GM23338 (cell line): ENCODE measurements around the gene TMEM238. TPM values are rescaled to one million over a fixed set of nuclear protein-coding genes. Genes with fewer than 3 reads are reported as not detected.

Experiments used
- ATAC-seq: fragments of 200-7000 bp; cut with Tn5 transposase; 3 replicates; pipeline ENCODE4 v1.9.1; 2020
- DNase-seq: peaks from one replicate; pipeline ENCODE4 v3.0.0-alpha.2; 2015; ENCODE audit warnings: low spot score
- H2AFZ ChIP-seq: fragments of 200-600 bp; sonication (generic); 2 replicates; pipeline ENCODE4 v1.8.0; 2016; ENCODE audit warnings: antibody characterized with exemption, mild to moderate bottlenecking, moderate library complexity
- H3F3A ChIP-seq: fragments of 200-600 bp; sonication (generic); replicated peaks from 2 replicates; pipeline ENCODE4 v1.8.0; 2017; ENCODE audit warnings: antibody characterized with exemption, mixed run types, low read depth
- H3K27ac ChIP-seq: fragments of 200-600 bp; sonication (generic); 2 replicates; pipeline ENCODE4 v1.6.1; 2016; ENCODE audit warnings: low read depth
- H3K27me3 ChIP-seq: fragments of 200-600 bp; sonication (generic); 2 replicates; pipeline ENCODE4 v1.8.0; 2016; ENCODE audit warnings: mild to moderate bottlenecking, mixed run types, moderate library complexity; ENCODE audit not compliant: insufficient read depth
- H3K36me3 ChIP-seq: fragments of 200-600 bp; sonication (generic); 2 replicates; pipeline ENCODE4 v1.8.0; 2016; ENCODE audit warnings: mild to moderate bottlenecking; ENCODE audit not compliant: insufficient read depth
- H3K4me1 ChIP-seq: fragments of 200-600 bp; sonication (generic); 2 replicates; pipeline ENCODE4 v1.8.0; 2016; ENCODE audit warnings: mild to moderate bottlenecking, moderate library complexity; ENCODE audit not compliant: insufficient read depth
- H3K4me2 ChIP-seq: fragments of 200-600 bp; sonication (generic); 2 replicates; pipeline ENCODE4 v1.7.1; 2017; ENCODE audit warnings: mixed run types
- H3K4me3 ChIP-seq: fragments of 200-600 bp; sonication (generic); 2 replicates; pipeline ENCODE4 v1.6.1; 2016; ENCODE audit warnings: mixed run types
- H3K79me2 ChIP-seq: fragments of 200-600 bp; sonication (generic); replicated peaks from 2 replicates; pipeline ENCODE4 v1.8.0; 2017; ENCODE audit warnings: mild to moderate bottlenecking; ENCODE audit not compliant: insufficient read depth
- H3K9me2 ChIP-seq: fragments of 200-600 bp; sonication (generic); 2 replicates; pipeline ENCODE4 v1.8.0; 2017; ENCODE audit not compliant: insufficient read depth
- H4K20me1 ChIP-seq: fragments of 200-600 bp; sonication (generic); replicated peaks from 2 replicates; pipeline ENCODE4 v1.8.0; 2017; ENCODE audit warnings: mild to moderate bottlenecking; ENCODE audit not compliant: insufficient read depth
- H3K27ac Mint-ChIP-seq: 2 replicates; pipeline ENCODE4 v1.8.0; 2020; ENCODE audit warnings: inconsistent platforms, mild to moderate bottlenecking, moderate library complexity, mixed read lengths
- H3K27me3 Mint-ChIP-seq: 3 replicates; pipeline ENCODE4 v1.8.0; 2022; ENCODE audit warnings: low read depth, mild to moderate bottlenecking, moderate library complexity, mixed read lengths, inconsistent platforms; ENCODE audit not compliant: insufficient read depth, poor library complexity
- H3K36me3 Mint-ChIP-seq: 3 replicates; pipeline ENCODE4 v1.8.0; 2021; ENCODE audit warnings: low read depth, mild to moderate bottlenecking, inconsistent platforms, moderate library complexity, mixed read lengths
- H3K4me1 Mint-ChIP-seq: 3 replicates; pipeline ENCODE4 v1.8.0; 2020; ENCODE audit warnings: mild to moderate bottlenecking, inconsistent platforms, mixed read lengths
- H3K4me3 Mint-ChIP-seq: 3 replicates; pipeline ENCODE4 v1.8.0; 2021; ENCODE audit warnings: moderate library complexity, mild to moderate bottlenecking, inconsistent platforms, mixed read lengths
- H3K9me3 Mint-ChIP-seq: 3 replicates; pipeline ENCODE4 v1.8.0; 2020; ENCODE audit warnings: moderate library complexity, mild to moderate bottlenecking, inconsistent platforms, mixed read lengths
- CREB1 ChIP-seq: fragments of 250-450 bp; sonication (Bioruptor Pico); IDR thresholded peaks from 2 replicates; pipeline ENCODE4 v1.5.0; 2020; ENCODE audit warnings: low read depth, mild to moderate bottlenecking, moderate library complexity
- EZH2 ChIP-seq: fragments of 200-600 bp; sonication (generic); IDR thresholded peaks from one replicate; pipeline ENCODE4 v1.8.0; 2017; ENCODE audit warnings: antibody characterized with exemption, mild to moderate bottlenecking, low read depth; ENCODE audit not compliant: unreplicated experiment
- EZH2phosphoT487 ChIP-seq: fragments of 200-600 bp; sonication (generic); IDR thresholded peaks from one replicate; pipeline ENCODE4 v1.8.1; 2018; ENCODE audit warnings: antibody characterized with exemption; ENCODE audit not compliant: unreplicated experiment
- NANOG ChIP-seq: IDR thresholded peaks from 2 replicates; pipeline ENCODE4 v1.6.1; 2016; ENCODE audit warnings: antibody characterized with exemption, borderline replicate concordance
- STAT1 ChIP-seq: IDR thresholded peaks from one replicate; pipeline ENCODE4 v1.6.1; 2016; ENCODE audit warnings: antibody characterized with exemption; ENCODE audit not compliant: unreplicated experiment
- ZNF114 ChIP-seq: fragments of 250-450 bp; sonication (Bioruptor Pico); IDR thresholded peaks from 2 replicates; pipeline ENCODE4 v1.5.0; 2020; ENCODE audit warnings: mild to moderate bottlenecking, moderate library complexity
- polyA plus RNA-seq: library from polyadenylated mRNA; unstranded; fragments of >200 nt; fragmentation: Nextera tagmentation; extraction: Ambion mirVana; gene quantifications from 2 replicates; pipeline ENCODE4 v1.2.1, GENCODE V29; 2016
- total RNA-seq: library from RNA; depleted of rRNA; stranded (reverse); fragments of >200 nt; shearing (Covaris generic); gene quantifications from 2 replicates; pipeline ENCODE4 v1.2.3, GENCODE V29; 2014
- TF ChIP-seq, protein P1 (sequence below): fragments of 250-450 bp; sonication (Bioruptor Pico); IDR thresholded peaks from 2 replicates; pipeline ENCODE4 v1.5.0; 2020; ENCODE audit warnings: mild to moderate bottlenecking, moderate library complexity
- TF ChIP-seq, protein P2 (sequence below), 2 experiments: fragments of 200-600 bp in 1 of 2; sonication (generic) in 1 of 2; conservative IDR thresholded peaks; 2 replicates each; pipeline versions ENCODE4 v1.5.1 to v1.6.1; 2016 to 2017; ENCODE audit warnings: antibody characterized with exemption in 2 of 2, low read depth in 2 of 2, mild to moderate bottlenecking in 2 of 2, moderate library complexity in 1 of 2
- TF ChIP-seq, protein P3 (sequence below): IDR thresholded peaks from one replicate; pipeline ENCODE4 v1.6.1; 2018; ENCODE audit warnings: antibody characterized with exemption; ENCODE audit not compliant: unreplicated experiment

The TMEM238 gene
- total and polyA plus RNA-seq, 2 experiments from 2014 or later: 0.55 to 7.5 TPM

DNA sequence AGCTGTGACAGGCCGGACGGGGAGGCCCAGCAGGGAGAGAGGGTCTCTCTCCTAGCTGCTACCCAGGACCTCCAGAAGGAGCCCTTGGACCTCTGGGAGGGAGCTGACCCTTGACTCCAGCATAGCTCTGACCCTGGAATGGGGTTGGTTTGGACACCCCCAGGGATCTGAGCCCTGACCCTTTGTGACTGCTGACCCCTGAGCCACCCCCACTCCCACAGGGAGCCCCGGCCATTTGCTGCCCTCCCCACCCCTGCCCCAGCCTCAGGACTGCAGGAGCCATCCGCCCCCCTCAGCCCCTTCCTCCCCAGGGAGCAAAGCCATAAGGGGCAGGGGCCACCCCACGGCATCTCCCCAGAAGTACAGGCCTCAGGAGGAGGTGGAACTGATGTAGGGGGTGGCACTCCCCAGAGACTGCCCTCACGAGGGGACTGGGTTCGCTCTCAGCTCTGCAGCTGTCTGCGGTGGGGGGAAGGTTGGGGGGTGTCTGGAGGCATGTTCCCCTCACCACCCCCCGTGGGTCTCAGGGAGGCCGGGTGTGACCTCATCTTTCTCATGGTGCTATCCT is 36.6 kb downstream of the TMEM238 start (continued):
- TF ChIP-seq, protein P1, sequence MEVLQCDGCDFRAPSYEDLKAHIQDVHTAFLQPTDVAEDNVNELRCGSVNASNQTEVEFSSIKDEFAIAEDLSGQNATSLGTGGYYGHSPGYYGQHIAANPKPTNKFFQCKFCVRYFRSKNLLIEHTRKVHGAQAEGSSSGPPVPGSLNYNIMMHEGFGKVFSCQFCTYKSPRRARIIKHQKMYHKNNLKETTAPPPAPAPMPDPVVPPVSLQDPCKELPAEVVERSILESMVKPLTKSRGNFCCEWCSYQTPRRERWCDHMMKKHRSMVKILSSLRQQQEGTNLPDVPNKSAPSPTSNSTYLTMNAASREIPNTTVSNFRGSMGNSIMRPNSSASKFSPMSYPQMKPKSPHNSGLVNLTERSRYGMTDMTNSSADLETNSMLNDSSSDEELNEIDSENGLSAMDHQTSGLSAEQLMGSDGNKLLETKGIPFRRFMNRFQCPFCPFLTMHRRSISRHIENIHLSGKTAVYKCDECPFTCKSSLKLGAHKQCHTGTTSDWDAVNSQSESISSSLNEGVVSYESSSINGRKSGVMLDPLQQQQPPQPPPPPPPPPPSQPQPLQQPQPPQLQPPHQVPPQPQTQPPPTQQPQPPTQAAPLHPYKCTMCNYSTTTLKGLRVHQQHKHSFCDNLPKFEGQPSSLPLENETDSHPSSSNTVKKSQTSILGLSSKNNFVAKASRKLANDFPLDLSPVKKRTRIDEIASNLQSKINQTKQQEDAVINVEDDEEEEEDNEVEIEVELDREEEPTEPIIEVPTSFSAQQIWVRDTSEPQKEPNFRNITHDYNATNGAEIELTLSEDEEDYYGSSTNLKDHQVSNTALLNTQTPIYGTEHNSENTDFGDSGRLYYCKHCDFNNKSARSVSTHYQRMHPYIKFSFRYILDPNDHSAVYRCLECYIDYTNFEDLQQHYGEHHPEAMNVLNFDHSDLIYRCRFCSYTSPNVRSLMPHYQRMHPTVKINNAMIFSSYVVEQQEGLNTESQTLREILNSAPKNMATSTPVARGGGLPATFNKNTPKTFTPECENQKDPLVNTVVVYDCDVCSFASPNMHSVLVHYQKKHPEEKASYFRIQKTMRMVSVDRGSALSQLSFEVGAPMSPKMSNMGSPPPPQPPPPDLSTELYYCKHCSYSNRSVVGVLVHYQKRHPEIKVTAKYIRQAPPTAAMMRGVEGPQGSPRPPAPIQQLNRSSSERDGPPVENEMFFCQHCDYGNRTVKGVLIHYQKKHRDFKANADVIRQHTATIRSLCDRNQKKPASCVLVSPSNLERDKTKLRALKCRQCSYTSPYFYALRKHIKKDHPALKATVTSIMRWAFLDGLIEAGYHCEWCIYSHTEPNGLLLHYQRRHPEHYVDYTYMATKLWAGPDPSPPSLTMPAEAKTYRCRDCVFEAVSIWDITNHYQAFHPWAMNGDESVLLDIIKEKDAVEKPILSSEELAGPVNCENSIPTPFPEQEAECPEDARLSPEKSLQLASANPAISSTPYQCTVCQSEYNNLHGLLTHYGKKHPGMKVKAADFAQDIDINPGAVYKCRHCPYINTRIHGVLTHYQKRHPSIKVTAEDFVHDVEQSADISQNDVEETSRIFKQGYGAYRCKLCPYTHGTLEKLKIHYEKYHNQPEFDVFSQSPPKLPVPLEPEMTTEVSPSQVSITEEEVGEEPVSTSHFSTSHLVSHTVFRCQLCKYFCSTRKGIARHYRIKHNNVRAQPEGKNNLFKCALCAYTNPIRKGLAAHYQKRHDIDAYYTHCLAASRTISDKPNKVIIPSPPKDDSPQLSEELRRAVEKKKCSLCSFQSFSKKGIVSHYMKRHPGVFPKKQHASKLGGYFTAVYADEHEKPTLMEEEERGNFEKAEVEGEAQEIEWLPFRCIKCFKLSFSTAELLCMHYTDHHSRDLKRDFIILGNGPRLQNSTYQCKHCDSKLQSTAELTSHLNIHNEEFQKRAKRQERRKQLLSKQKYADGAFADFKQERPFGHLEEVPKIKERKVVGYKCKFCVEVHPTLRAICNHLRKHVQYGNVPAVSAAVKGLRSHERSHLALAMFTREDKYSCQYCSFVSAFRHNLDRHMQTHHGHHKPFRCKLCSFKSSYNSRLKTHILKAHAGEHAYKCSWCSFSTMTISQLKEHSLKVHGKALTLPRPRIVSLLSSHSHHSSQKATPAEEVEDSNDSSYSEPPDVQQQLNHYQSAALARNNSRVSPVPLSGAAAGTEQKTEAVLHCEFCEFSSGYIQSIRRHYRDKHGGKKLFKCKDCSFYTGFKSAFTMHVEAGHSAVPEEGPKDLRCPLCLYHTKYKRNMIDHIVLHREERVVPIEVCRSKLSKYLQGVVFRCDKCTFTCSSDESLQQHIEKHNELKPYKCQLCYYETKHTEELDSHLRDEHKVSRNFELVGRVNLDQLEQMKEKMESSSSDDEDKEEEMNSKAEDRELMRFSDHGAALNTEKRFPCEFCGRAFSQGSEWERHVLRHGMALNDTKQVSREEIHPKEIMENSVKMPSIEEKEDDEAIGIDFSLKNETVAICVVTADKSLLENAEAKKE: no peak
- TF ChIP-seq ZNF114 (no peak), EZH2 (no peak), EZH2phosphoT487 (no peak)
- TF ChIP-seq, protein P2, sequence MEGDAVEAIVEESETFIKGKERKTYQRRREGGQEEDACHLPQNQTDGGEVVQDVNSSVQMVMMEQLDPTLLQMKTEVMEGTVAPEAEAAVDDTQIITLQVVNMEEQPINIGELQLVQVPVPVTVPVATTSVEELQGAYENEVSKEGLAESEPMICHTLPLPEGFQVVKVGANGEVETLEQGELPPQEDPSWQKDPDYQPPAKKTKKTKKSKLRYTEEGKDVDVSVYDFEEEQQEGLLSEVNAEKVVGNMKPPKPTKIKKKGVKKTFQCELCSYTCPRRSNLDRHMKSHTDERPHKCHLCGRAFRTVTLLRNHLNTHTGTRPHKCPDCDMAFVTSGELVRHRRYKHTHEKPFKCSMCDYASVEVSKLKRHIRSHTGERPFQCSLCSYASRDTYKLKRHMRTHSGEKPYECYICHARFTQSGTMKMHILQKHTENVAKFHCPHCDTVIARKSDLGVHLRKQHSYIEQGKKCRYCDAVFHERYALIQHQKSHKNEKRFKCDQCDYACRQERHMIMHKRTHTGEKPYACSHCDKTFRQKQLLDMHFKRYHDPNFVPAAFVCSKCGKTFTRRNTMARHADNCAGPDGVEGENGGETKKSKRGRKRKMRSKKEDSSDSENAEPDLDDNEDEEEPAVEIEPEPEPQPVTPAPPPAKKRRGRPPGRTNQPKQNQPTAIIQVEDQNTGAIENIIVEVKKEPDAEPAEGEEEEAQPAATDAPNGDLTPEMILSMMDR (conservative IDR thresholded peaks at IDR 0.05; ENCODE audit: low read depth in 2 of 2): no peak

DNA sequence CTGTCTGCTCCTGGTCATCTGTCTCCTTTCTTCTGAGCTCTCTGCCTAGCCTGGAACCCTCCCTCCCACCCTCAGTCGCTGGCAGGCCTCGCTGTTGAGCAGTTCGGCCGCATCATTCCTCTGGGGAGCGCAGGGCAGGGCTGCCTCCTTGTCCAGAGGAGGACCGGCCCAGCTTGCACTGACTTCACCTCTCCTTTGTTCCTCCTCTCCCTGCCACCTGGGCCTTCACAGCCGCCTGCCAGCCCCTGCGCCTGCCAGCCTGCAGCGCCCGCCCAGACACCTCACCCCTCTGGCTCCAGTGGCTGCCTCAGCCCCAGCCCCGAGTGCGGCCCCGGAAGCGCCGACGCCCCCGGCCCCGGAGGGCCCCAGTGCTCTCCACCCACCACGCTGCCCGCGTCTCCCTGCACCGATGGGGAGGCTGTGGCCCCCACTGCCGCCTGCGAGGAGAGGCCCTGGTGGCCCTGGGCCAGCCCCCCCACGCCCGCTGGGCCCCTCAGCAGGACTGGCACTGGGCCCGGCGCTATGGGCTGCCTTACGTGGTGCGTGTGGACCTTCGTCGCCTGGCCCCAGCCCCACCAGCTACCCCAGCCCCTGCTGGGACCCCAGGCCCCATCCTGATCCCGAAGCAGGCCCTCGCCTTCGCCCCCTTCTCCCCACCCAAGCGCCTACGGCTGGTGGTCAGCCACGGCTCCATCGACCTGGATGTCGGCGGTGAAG is 37.2 kb downstream of the TMEM238 start:
- no peaks in the 10 kb centered on the region for H3K9me2 ChIP-seq
- no peak for ATAC-seq
- Mint-ChIP-seq H3K27ac (no peak overlapping the region), H3K9me3 (no peaks in the 10 kb centered on the region), H3K4me1 (peaks cover 47% of the 10 kb centered on the region), H3K4me3 (no peak overlapping the region), H3K36me3 (peaks cover 33% of the 10 kb centered on the region), H3K27me3 (peaks cover 33% of the 10 kb centered on the region)
- H3K4me2 ChIP-seq: no peak overlapping the region
- DNase-seq: no peak
- no peak overlapping the region for H3K27ac ChIP-seq
- H3K36me3 ChIP-seq: no peaks in the 10 kb centered on the region; the same call in 1 of the 2 replicates
- peaks cover 17% of the 10 kb centered on the region for H3F3A ChIP-seq
- no peak overlapping the region for H2AFZ ChIP-seq
- no peaks in the 10 kb centered on the region for H3K79me2 ChIP-seq
- H3K4me1 ChIP-seq: peaks cover 38% of the 10 kb centered on the region
- no peak overlapping the region for H3K4me3 ChIP-seq
- H4K20me1 ChIP-seq: no peaks in the 10 kb centered on the region
- H3K27me3 ChIP-seq: peaks cover 11% of the 10 kb centered on the region
- TF ChIP-seq STAT1: no peak
- no peak for TF ChIP-seq CREB1 (CRISPR knock-in tag)
- no peak for TF ChIP-seq NANOG
- TF ChIP-seq ZNF114: no peak
- TF ChIP-seq, protein P3, sequence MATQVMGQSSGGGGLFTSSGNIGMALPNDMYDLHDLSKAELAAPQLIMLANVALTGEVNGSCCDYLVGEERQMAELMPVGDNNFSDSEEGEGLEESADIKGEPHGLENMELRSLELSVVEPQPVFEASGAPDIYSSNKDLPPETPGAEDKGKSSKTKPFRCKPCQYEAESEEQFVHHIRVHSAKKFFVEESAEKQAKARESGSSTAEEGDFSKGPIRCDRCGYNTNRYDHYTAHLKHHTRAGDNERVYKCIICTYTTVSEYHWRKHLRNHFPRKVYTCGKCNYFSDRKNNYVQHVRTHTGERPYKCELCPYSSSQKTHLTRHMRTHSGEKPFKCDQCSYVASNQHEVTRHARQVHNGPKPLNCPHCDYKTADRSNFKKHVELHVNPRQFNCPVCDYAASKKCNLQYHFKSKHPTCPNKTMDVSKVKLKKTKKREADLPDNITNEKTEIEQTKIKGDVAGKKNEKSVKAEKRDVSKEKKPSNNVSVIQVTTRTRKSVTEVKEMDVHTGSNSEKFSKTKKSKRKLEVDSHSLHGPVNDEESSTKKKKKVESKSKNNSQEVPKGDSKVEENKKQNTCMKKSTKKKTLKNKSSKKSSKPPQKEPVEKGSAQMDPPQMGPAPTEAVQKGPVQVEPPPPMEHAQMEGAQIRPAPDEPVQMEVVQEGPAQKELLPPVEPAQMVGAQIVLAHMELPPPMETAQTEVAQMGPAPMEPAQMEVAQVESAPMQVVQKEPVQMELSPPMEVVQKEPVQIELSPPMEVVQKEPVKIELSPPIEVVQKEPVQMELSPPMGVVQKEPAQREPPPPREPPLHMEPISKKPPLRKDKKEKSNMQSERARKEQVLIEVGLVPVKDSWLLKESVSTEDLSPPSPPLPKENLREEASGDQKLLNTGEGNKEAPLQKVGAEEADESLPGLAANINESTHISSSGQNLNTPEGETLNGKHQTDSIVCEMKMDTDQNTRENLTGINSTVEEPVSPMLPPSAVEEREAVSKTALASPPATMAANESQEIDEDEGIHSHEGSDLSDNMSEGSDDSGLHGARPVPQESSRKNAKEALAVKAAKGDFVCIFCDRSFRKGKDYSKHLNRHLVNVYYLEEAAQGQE: no peak
- TF ChIP-seq EZH2: no peak
- TF ChIP-seq, protein P2 (conservative IDR thresholded peaks at IDR 0.05; ENCODE audit: low read depth in 2 of 2): no peak
